Neuronal stem cell (in vitro differentiated cells): ENCODE results near the gene IGFBP4.
A peak's percentile ranks its signal among the peaks of the same experiment; 100 is the strongest.

Source experiments
- DNase-seq: peaks from one replicate; pipeline ENCODE4 v3.0.0-alpha.2; 2013; ENCODE audit warnings: low spot score
- H2AFZ ChIP-seq: one replicate; pipeline ENCODE4 v1.6.1; 2013; ENCODE audit warnings: mild to moderate bottlenecking, low read length, inconsistent platforms
- H2AK5ac ChIP-seq: 2 replicates; pipeline ENCODE4 v1.6.1; 2013; ENCODE audit warnings: low read depth, mild to moderate bottlenecking, inconsistent platforms, low read length, moderate library complexity, mixed read lengths
- H2BK120ac ChIP-seq: 2 replicates; pipeline ENCODE4 v1.6.1; 2013; ENCODE audit warnings: low read depth, mild to moderate bottlenecking, inconsistent platforms, low read length, moderate library complexity, mixed read lengths
- H2BK12ac ChIP-seq: one replicate; pipeline ENCODE4 v1.6.1; 2013; ENCODE audit warnings: low read length, inconsistent platforms
- H2BK15ac ChIP-seq: 2 replicates; pipeline ENCODE4 v1.6.1; 2013; ENCODE audit warnings: mild to moderate bottlenecking, low read length, inconsistent platforms, mixed read lengths
- H2BK5ac ChIP-seq: one replicate; pipeline ENCODE4 v1.6.1; 2013; ENCODE audit warnings: inconsistent platforms, mild to moderate bottlenecking, low read length, moderate library complexity
- H3K14ac ChIP-seq: one replicate; pipeline ENCODE4 v1.6.1; 2013; ENCODE audit warnings: low read length, inconsistent platforms
- H3K18ac ChIP-seq: 2 replicates; pipeline ENCODE4 v1.6.1; 2013; ENCODE audit warnings: low read length, inconsistent platforms
- H3K23ac ChIP-seq: 2 replicates; pipeline ENCODE4 v1.6.1; 2013; ENCODE audit warnings: low read depth, mild to moderate bottlenecking, mixed read lengths, low read length, inconsistent platforms; ENCODE audit not compliant: poor library complexity
- H3K27ac ChIP-seq: replicated peaks from 3 replicates; pipeline ENCODE4 v1.5.1; 2013; ENCODE audit warnings: low read length, inconsistent platforms
- H3K27me3 ChIP-seq, 3 experiments: 2 replicates each; pipeline ENCODE4 v1.6.1; 2013; ENCODE audit warnings: low read length in 3 of 3, mild to moderate bottlenecking in 2 of 3, inconsistent platforms in 1 of 3, low read depth in 1 of 3, mixed read lengths in 1 of 3, moderate library complexity in 1 of 3; ENCODE audit not compliant: control insufficient read depth in 3 of 3, insufficient read depth in 3 of 3
- H3K36me3 ChIP-seq, 2 donors: replicated peaks in 1 of 2; 2 replicates each; pipeline ENCODE4 v1.6.1; 2013; ENCODE audit warnings: low read length in 2 of 2; ENCODE audit not compliant: control insufficient read depth in 2 of 2, insufficient read depth in 2 of 2
- H3K4ac ChIP-seq: 2 replicates; pipeline ENCODE4 v1.6.1; 2013; ENCODE audit warnings: inconsistent platforms, mild to moderate bottlenecking, low read length, moderate library complexity
- H3K4me1 ChIP-seq, 2 donors: 1 replicate in 1 of 2; 2 replicates in 1 of 2; pipeline ENCODE4 v1.6.1; 2013; ENCODE audit warnings: low read length in 2 of 2, low read depth in 1 of 2; ENCODE audit not compliant: control insufficient read depth in 2 of 2, insufficient read depth in 1 of 2
- H3K4me2 ChIP-seq: one replicate; pipeline ENCODE4 v1.6.1; 2013; ENCODE audit warnings: mild to moderate bottlenecking, low read length, inconsistent platforms; ENCODE audit not compliant: insufficient read depth, poor library complexity, severe bottlenecking
- H3K4me3 ChIP-seq, 2 donors: 2 replicates each; pipeline ENCODE4 v1.5.1; 2013; ENCODE audit warnings: low read length in 2 of 2, mild to moderate bottlenecking in 2 of 2, inconsistent platforms in 1 of 2, moderate library complexity in 1 of 2
- H3K79me1 ChIP-seq: one replicate; pipeline ENCODE4 v1.6.1; 2013; ENCODE audit warnings: low read depth, mild to moderate bottlenecking, inconsistent platforms, low read length, moderate library complexity
- H3K9ac ChIP-seq: one replicate; pipeline ENCODE4 v1.6.1; 2013; ENCODE audit warnings: mild to moderate bottlenecking, low read depth, low read length, inconsistent platforms; ENCODE audit not compliant: poor library complexity
- H3K9me3 ChIP-seq, 2 donors: replicated peaks in 1 of 2; 2 replicates each; pipeline versions ENCODE3 to v1.6.1; 2013; ENCODE audit warnings: low read length in 2 of 2, mild to moderate bottlenecking in 2 of 2, inconsistent platforms in 1 of 2, low read depth in 1 of 2, mixed read lengths in 1 of 2, moderate library complexity in 1 of 2; ENCODE audit not compliant: control insufficient read depth in 2 of 2, insufficient read depth in 1 of 2
- H4K8ac ChIP-seq: one replicate; pipeline ENCODE4 v1.6.1; 2013; ENCODE audit warnings: low read depth, mild to moderate bottlenecking, inconsistent platforms, low read length, moderate library complexity
- H4K91ac ChIP-seq: one replicate; pipeline ENCODE4 v1.6.1; 2013; ENCODE audit warnings: low read length, low read depth, mild to moderate bottlenecking, inconsistent platforms; ENCODE audit not compliant: poor library complexity
- WGBS, 2 donors: extraction: QIAGEN DNeasy Blood & Tissue Kit; methylation state at CpG; one replicate each; pipeline ENCODE4 v1.1.7; 2013; ENCODE audit warnings: missing lambda C conversion rate in 2 of 2, mixed read lengths in 1 of 2; ENCODE audit not compliant: insufficient read length in 2 of 2, insufficient replicate concordance in 1 of 2; ENCODE audit errors: extremely low coverage in 2 of 2; 5-methylcytosine and 5-hydroxymethylcytosine counted together

Gene IGFBP4

GRCh38 chr17:40498281-40499084 lies 55.2 kb downstream of the IGFBP4 start:
- Histone ChIP-seq H3K4ac (no peak overlapping the region), H3K14ac (no peak overlapping the region), H2AFZ (no peak overlapping the region), H4K8ac (no peak overlapping the region), H2BK12ac (peak overlapping the region; percentile 93), H2BK120ac (no peak overlapping the region), H3K23ac (no peak overlapping the region), H3K9me3 (no peaks in the 10 kb centered on the region), H3K27ac (no peak overlapping the region), H3K4me1 (peaks cover 2 to 3% of the 10 kb centered on the region in 2 donors), H3K36me3 (no peaks in the 10 kb centered on the region), H3K27me3 (peaks cover 0 to 27% (median 0%) of the 10 kb centered on the region in 3 experiments), H3K18ac (no peak overlapping the region), H3K4me3 (no peak overlapping the region), H2BK5ac (no peak overlapping the region), H3K79me1 (no peaks in the 10 kb centered on the region), H3K9ac (no peak overlapping the region), H2AK5ac (no peak overlapping the region), H4K91ac (no peak overlapping the region), H2BK15ac (no peak overlapping the region), H3K4me2 (no peak overlapping the region)
- no CpG with 5 or more reads among the region's 9 CpGs for WGBS, 2 donors
- no peak for DNase-seq

GRCh38 chr17:40499551-40500189 lies 56.4 kb downstream of the IGFBP4 start:
- H3K9me3 ChIP-seq: no peaks in the 10 kb centered on the region
- H2AK5ac ChIP-seq: peak overlapping the region; percentile 30
- no peak overlapping the region for H3K9ac ChIP-seq
- no peak overlapping the region for H4K8ac ChIP-seq
- no peaks in the 10 kb centered on the region for H3K79me1 ChIP-seq
- H3K23ac ChIP-seq: no peak overlapping the region
- WGBS, 2 donors: no CpG with 5 or more reads among the region's 17 CpGs
- H3K27me3 ChIP-seq: peaks cover 0 to 27% (median 0%) of the 10 kb centered on the region in 3 experiments
- H4K91ac ChIP-seq: no peak overlapping the region
- DNase-seq: no peak
- H2AFZ ChIP-seq: peak overlapping the region; percentile 78
- H3K27ac ChIP-seq: no peak overlapping the region
- no peak overlapping the region for H2BK12ac ChIP-seq
- no peak overlapping the region for H2BK120ac ChIP-seq
- H2BK5ac ChIP-seq: no peak overlapping the region
- H2BK15ac ChIP-seq: no peak overlapping the region
- H3K18ac ChIP-seq: peak overlapping the region; percentile 13
- H3K4me1 ChIP-seq: peaks cover 2 to 3% of the 10 kb centered on the region in 2 donors
- H3K36me3 ChIP-seq: no peaks in the 10 kb centered on the region
- peak overlapping the region; percentile 46 for H3K4me2 ChIP-seq
- no peak overlapping the region for H3K14ac ChIP-seq
- no peak overlapping the region for H3K4ac ChIP-seq
- H3K4me3 ChIP-seq: peak overlapping the region in 1 of 2 donors; percentile 18

GRCh38 chr17:40500190-40500589 lies 56.9 kb downstream of the IGFBP4 start:
- H4K91ac ChIP-seq: no peak overlapping the region
- H2BK15ac ChIP-seq: no peak overlapping the region
- no peak overlapping the region for H3K23ac ChIP-seq
- no peak overlapping the region for H2BK120ac ChIP-seq
- peak overlapping the region; percentile 30 for H2AK5ac ChIP-seq
- no peak overlapping the region for H3K18ac ChIP-seq
- H3K27me3 ChIP-seq: peaks cover 0 to 27% (median 0%) of the 10 kb centered on the region in 3 experiments
- peaks cover 2 to 3% of the 10 kb centered on the region in 2 donors for H3K4me1 ChIP-seq
- no peak overlapping the region for H2AFZ ChIP-seq
- no peak overlapping the region for H3K14ac ChIP-seq
- DNase-seq: no peak
- H3K4ac ChIP-seq: no peak overlapping the region
- H3K27ac ChIP-seq: no peak overlapping the region
- H3K4me2 ChIP-seq: no peak overlapping the region
- no peaks in the 10 kb centered on the region for H3K9me3 ChIP-seq
- no peak overlapping the region for H4K8ac ChIP-seq
- no peak overlapping the region for H3K9ac ChIP-seq
- WGBS, 2 donors: no CpG with 5 or more reads among the region's 11 CpGs
- H2BK12ac ChIP-seq: no peak overlapping the region
- no peaks in the 10 kb centered on the region for H3K79me1 ChIP-seq
- no peaks in the 10 kb centered on the region for H3K36me3 ChIP-seq
- no peak overlapping the region for H2BK5ac ChIP-seq
- no peak overlapping the region for H3K4me3 ChIP-seq

GRCh38 chr17:40500709-40501108 lies 57.5 kb downstream of the IGFBP4 start:
- no peak overlapping the region for H3K23ac ChIP-seq
- H4K91ac ChIP-seq: no peak overlapping the region
- no peak overlapping the region for H3K4me3 ChIP-seq
- H2AK5ac ChIP-seq: peak overlapping the region; percentile 30
- no peak overlapping the region for H3K9ac ChIP-seq
- H2BK15ac ChIP-seq: no peak overlapping the region
- H3K4ac ChIP-seq: no peak overlapping the region
- no peak overlapping the region for H3K4me2 ChIP-seq
- no CpG with 5 or more reads among the region's 10 CpGs for WGBS, 2 donors
- no peaks in the 10 kb centered on the region for H3K79me1 ChIP-seq
- H2BK12ac ChIP-seq: no peak overlapping the region
- H3K27ac ChIP-seq: no peak overlapping the region
- no peak overlapping the region for H2BK120ac ChIP-seq
- H3K18ac ChIP-seq: no peak overlapping the region
- H3K27me3 ChIP-seq: peaks cover 0 to 27% (median 0%) of the 10 kb centered on the region in 3 experiments
- no peaks in the 10 kb centered on the region for H3K9me3 ChIP-seq
- no peak overlapping the region for H4K8ac ChIP-seq
- no peak overlapping the region for H2AFZ ChIP-seq
- DNase-seq: no peak
- no peaks in the 10 kb centered on the region for H3K36me3 ChIP-seq
- H3K4me1 ChIP-seq: peaks cover 2 to 3% of the 10 kb centered on the region in 2 donors
- no peak overlapping the region for H3K14ac ChIP-seq
- no peak overlapping the region for H2BK5ac ChIP-seq
